SW 1271 (cell line): ENCODE measurements around the gene DEK.
"Not testable (repeated sequence)": the region's sequence is repeated elsewhere in the genome, so short reads cannot be mapped to it uniquely, and the experiment has no call there.

ENCODE experiments used
- DNase-seq, 2 experiments: peaks; one replicate each; lab custom pipeline; 2025; lab: John Stamatoyannopoulos, UW

Gene DEK

DNA sequence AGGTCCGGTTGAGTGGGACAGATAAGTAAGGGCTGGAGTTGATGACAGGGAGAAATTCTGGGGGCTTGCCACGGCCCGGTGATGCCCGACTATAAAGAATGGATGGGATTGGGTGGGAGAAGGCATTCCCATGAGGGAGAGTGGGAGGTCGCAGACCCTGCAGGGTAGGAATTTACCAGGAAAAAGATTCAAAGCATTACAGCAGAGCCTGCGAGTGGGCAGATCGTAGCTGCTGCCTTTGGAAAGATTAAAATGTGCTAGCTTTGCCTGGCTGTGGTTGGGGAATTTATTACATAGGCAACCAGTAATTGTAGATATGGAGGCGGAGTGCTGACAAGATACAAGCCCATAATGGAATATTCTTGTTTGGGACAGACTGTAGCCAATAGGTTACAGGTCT, 59.6 kb downstream of the DEK start:
- DNase-seq = no peak

DNA sequence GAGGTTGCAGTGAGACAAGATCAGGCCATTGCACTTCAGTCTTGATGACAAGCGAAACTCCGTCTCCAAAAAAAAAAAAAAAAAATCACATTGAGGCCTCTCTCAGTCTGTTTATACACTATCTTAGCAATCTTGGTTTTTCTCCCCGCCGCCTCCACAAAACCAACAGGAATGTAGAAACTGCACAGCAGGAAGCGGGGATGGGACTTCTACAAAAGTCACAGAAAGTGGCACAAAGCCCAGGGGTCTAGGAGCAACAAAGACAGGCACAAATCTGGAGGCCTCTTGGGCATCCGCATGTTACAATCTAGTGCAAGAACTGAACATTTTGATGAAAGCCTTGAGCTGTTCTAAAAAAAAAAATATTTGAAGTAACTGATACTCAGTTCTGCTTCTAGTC, 60.5 kb downstream of the DEK start:
- DNase-seq = no peak

DNA sequence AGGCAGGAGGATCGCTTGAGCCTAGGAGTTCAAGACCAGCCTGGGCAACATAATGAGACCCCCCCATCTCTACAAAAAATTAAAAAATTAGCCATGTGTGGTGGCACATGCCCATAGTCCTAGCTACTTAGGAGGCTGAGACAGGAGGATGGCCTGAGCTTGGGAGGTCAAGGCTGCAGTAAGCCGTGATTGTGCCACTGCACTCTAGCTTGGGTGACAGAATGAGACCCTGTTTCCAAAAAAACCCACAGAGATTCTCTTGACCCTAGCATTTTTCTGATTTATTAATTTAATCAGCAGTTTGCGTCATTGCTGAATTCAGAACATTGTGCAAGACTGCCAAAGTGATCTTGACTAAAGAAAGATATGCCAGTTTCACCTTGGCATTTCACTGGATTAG, 72.3 kb downstream of the DEK start:
- DNase-seq = no peak

GRCh38 chr6:18189196-18189595, 75.1 kb downstream of the DEK start:
- DNase-seq = no peak

DNA sequence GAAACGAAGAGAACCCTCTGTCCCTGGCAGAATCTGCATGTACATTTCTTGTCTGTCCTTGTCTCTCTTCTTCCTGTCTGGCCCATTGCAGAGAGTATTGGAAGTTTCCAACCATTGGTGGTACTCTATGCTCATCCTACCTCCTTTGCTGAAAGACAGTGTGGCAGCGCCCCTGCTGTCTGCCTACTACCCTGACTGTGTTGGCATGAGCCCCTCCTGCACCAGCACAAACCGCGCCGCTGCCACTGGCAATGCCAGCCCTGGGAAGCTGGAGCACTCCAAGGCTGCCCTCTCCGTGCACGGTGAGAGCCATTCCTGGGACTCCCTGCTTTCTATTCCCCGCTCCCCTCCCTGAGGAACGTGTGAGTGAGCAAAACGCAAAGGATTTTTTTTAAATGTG, 76.6 kb downstream of the DEK start:
- no peak for DNase-seq

GRCh38 chr6:18186540-18187250, 77.6 kb downstream of the DEK start:
- DNase-seq = no peak

- no peak for DNase-seq
Observed at GRCh38 chr6:18186033-18186432, 78.3 kb downstream of the DEK start.

DNA sequence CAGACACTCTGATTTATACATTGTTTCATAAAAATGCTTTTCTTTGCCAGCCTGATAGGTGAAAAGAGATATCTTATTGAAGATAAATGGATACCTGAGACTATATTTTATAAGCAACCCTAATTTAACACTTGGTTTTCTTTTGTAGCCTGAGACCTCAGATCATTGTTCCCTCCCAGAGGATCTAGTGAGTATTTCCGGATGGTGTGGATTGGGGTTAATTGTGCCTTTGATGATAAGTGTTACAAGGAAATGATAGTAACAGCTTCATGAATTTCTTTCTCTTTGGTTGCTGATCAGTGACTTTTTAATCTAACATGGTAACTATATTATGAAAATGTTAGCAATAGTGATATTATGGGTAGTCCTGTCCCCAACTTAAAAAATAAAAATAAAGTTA, 78.7 kb downstream of the DEK start:
- no peak for DNase-seq

- no peak for DNase-seq
Observed at GRCh38 chr6:18183766-18184165, 80.6 kb downstream of the DEK start.

- DNase-seq = no peak
Observed at GRCh38 chr6:18182568-18182967, 81.8 kb downstream of the DEK start.

DNA sequence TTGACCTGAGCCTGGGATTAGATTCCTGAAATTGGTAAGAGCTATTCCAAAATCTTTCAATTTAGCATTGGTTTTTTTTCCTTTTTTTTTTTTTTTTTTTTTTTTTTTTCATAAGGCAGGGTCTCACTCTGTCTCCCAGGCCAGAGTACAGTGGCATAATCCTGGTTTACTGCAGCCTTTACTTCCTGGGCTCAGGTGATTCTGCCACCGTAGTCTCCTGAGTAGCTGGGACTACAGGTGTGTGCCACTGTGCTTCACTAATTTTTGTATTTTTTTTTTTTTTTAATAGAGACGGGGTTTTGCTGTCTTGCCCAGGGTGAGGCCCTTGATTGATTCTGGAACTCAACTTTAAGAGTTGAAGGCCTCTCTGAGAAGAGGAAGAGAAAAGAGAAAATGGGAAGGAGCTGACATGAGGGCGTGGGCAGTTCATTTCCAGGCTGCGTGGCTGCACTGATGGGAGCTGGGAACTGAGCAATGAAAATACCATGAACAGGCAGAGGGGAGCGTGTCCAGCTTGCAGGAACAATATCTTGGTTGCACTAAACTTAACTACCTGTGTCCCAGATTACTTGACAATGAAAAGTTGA, 84.5 kb downstream of the DEK start:
- DNase-seq = no peak

- DNase-seq = no peak
Observed at GRCh38 chr6:18178960-18179615, 85.2 kb downstream of the DEK start.

- DNase-seq = no peak
Observed at GRCh38 chr6:18177286-18177965, 86.9 kb downstream of the DEK start.

DNA sequence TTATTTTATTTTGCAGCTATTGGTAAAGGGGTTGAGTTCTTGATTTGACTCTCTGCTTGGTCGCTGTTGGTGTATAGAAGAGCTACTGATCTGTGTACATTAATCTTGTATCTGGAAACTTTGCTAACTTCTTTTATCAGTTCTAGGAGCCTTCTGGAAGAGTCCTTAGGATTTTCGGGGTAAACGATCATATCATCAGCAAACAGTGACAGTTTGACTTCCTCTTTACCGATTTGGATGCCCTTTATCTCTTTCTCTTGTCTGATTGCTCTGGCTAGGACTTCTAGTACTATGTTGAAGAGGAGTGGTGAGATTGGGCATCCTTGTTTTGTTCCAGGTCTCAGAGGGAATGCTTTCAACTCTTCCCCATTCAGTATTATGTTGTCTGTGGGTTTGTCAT, 88.1 kb downstream of the DEK start:
- not testable (repeated sequence) for DNase-seq
